GM15510 (cell line): ENCODE data around the gene FZR1.

Experiments
- POLR2A ChIP-seq: IDR thresholded peaks from 3 replicates; pipeline ENCODE4 v1.6.1; 2011; ENCODE audit warnings: borderline replicate concordance; ENCODE audit not compliant: insufficient read length; ENCODE audit errors: extremely low read depth

The FZR1 gene

GRCh38 chr19:3586707-3587346, 80.7 kb downstream of the FZR1 start:
- TF ChIP-seq POLR2A = no peak
